Fibroblast of lung (primary cell): ENCODE results near the gene PGC. TPM values are rescaled to one million over a fixed set of nuclear protein-coding genes. Genes with fewer than 3 reads are reported as not detected.

Experiments
- DNase-seq, 2 donors: peaks; one replicate each; pipeline versions ENCODE4 v3.0.0 to v3.0.0-alpha.2; 2010; ENCODE audit warnings: low read depth in 2 of 2
- H2AFZ ChIP-seq: 2 replicates; pipeline ENCODE4 v1.5.1; 2012; ENCODE audit warnings: low read length, control low read depth, inconsistent platforms
- H3K27ac ChIP-seq: 2 replicates; pipeline ENCODE4 v1.5.1; 2011; ENCODE audit warnings: low read length, control low read depth; ENCODE audit not compliant: insufficient read depth
- H3K27me3 ChIP-seq: 2 replicates; pipeline ENCODE4 v1.5.1; 2011; ENCODE audit warnings: mild to moderate bottlenecking, low read length; ENCODE audit not compliant: control insufficient read depth, insufficient read depth
- H3K36me3 ChIP-seq: 2 replicates; pipeline ENCODE4 v1.5.1; 2011; ENCODE audit warnings: low read length; ENCODE audit not compliant: control insufficient read depth, insufficient read depth
- H3K4me1 ChIP-seq: 2 replicates; pipeline ENCODE4 v1.5.1; 2011; ENCODE audit warnings: low read length; ENCODE audit not compliant: control insufficient read depth, insufficient read depth; ENCODE audit errors: extremely low read depth
- H3K4me2 ChIP-seq: 2 replicates; pipeline ENCODE4 v1.5.1; 2011; ENCODE audit warnings: low read length, control low read depth; ENCODE audit not compliant: insufficient read depth; ENCODE audit errors: extremely low read depth
- H3K4me3 ChIP-seq, 4 experiments: fragments of 200-600 bp in 1 of 4; sonication (generic) in 1 of 4; replicated peaks in 1 of 4; 2 replicates each; pipeline ENCODE4 v1.5.1; 2011 to 2016; ENCODE audit warnings: low read length in 4 of 4, low read depth in 3 of 4, mild to moderate bottlenecking in 3 of 4, control low read depth in 2 of 4, inconsistent platforms in 1 of 4, mixed read lengths in 1 of 4; ENCODE audit not compliant: insufficient read depth in 1 of 4; ENCODE audit errors: control extremely low read depth in 1 of 4
- H3K79me2 ChIP-seq: 2 replicates; pipeline ENCODE4 v1.5.1; 2012; ENCODE audit warnings: mild to moderate bottlenecking, low read length, inconsistent platforms; ENCODE audit not compliant: control insufficient read depth, insufficient read depth
- H3K9ac ChIP-seq: 2 replicates; pipeline ENCODE4 v1.5.1; 2011; ENCODE audit warnings: mild to moderate bottlenecking, low read length, control low read depth; ENCODE audit not compliant: insufficient read depth
- H3K9me3 ChIP-seq: 2 replicates; pipeline ENCODE4 v1.5.1; 2012; ENCODE audit warnings: low read depth, low read length; ENCODE audit not compliant: control insufficient read depth, insufficient read depth
- H4K20me1 ChIP-seq: 2 replicates; pipeline ENCODE4 v1.5.1; 2011; ENCODE audit warnings: low read length; ENCODE audit not compliant: control insufficient read depth, insufficient read depth; ENCODE audit errors: extremely low read depth
- EZH2 ChIP-seq: IDR thresholded peaks from 2 replicates; pipeline ENCODE4 v1.5.1; 2012; ENCODE audit warnings: low read length, control low read depth, mild to moderate bottlenecking; ENCODE audit errors: missing control alignments
- polyA plus RNA-seq, 2 donors: library from polyadenylated mRNA; depleted of rRNA in 1 of 2; stranded (reverse) in 1 of 2; unstranded in 1 of 2; fragments of >200 nt; gene quantifications; 2 replicates each; pipeline ENCODE4 v1.2.1, GENCODE V29; 2011 to 2012; ENCODE audit warnings: missing spikeins in 1 of 2
- total RNA-seq: library from RNA; depleted of rRNA; stranded (reverse); fragments of >200 nt; gene quantifications from 2 replicates; pipeline ENCODE4 v1.2.1, GENCODE V29; 2014
- TF ChIP-seq, protein P1 (sequence below), 2 donors: IDR thresholded peaks in 1 of 2; conservative IDR thresholded peaks in 1 of 2; 1 replicate in 1 of 2; 2 replicates in 1 of 2; pipeline ENCODE4 v1.5.1; 2011 to 2012; ENCODE audit warnings: low read length in 2 of 2, control low read depth in 1 of 2, inconsistent platforms in 1 of 2, low read depth in 1 of 2, mild to moderate bottlenecking in 1 of 2

The PGC gene
- total and polyA plus RNA-seq, 2 donors (not counting 1 experiment from before 2014, with no cell fraction given) = not detected

DNA sequence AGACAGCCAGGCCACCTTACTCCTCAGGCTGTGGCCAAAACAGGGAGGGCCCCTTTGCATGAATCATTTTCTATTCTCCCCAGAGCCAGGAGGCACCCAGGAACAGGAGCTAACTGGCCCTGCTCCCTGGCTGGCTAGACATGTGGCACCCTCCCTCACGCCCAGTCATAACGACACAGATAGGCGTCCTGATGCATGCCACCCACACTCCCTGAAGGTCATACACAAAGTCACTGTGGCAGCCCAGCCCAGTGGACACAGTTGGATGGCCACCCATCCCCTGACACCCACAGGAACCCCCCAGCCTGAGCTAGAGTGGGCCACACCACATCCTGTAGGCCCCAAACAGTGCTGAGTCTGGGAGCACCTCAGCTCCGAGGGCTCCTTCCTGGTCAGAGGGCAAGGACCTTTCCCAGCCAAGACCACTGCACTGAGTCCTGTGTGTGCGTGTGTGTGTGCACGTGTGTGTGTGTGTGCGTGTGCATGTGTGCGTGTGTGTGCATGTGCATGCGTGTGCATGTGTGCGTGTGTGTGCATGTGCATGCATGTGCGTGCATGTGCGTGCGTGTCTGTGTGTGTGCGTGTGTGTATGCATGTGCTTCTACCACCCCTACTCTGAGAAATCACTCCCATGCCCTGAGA lies 33.4 kb downstream of the PGC start:
- Histone ChIP-seq H3K4me2 (no peak overlapping the region), H3K9ac (no peak overlapping the region)

DNA sequence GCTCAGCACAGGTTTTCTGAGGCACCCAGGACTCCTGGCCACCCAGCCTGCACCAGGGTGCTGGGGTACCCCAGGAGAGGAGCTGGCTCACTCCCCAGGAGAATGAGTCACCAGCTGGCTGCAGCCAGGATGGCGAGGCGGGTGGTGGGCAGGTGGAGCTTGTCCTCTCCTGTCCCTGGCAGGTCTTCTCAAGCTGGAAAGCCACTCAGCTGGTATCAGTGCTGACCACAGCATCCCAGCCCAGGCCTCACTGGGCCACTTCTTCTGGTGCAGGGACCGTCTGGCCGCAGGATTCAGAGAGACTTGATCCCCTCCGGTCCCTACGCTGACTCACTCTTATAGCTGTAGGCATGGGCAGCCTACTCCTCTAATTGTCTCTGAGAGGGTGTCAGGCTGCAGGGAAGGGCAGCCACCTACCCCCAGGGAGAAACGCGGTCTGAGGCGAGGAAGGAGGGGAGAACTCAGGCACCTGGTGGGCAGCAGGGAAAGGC lies 34.0 kb downstream of the PGC start:
- no peak overlapping the region for H2AFZ ChIP-seq
- no peaks in the 10 kb centered on the region for H3K9me3 ChIP-seq
- no peak overlapping the region for H3K4me2 ChIP-seq
- H3K9ac ChIP-seq = no peak overlapping the region
- peaks cover 2% of the 10 kb centered on the region for H3K4me1 ChIP-seq
- no peaks in the 10 kb centered on the region for H3K36me3 ChIP-seq
- peak; percentile 50 to 63 for DNase-seq
- no peak overlapping the region for H3K4me3 ChIP-seq
- H3K27ac ChIP-seq = no peak overlapping the region
- no peaks in the 10 kb centered on the region for H4K20me1 ChIP-seq
- no peak for TF ChIP-seq EZH2
- TF ChIP-seq, protein P1, sequence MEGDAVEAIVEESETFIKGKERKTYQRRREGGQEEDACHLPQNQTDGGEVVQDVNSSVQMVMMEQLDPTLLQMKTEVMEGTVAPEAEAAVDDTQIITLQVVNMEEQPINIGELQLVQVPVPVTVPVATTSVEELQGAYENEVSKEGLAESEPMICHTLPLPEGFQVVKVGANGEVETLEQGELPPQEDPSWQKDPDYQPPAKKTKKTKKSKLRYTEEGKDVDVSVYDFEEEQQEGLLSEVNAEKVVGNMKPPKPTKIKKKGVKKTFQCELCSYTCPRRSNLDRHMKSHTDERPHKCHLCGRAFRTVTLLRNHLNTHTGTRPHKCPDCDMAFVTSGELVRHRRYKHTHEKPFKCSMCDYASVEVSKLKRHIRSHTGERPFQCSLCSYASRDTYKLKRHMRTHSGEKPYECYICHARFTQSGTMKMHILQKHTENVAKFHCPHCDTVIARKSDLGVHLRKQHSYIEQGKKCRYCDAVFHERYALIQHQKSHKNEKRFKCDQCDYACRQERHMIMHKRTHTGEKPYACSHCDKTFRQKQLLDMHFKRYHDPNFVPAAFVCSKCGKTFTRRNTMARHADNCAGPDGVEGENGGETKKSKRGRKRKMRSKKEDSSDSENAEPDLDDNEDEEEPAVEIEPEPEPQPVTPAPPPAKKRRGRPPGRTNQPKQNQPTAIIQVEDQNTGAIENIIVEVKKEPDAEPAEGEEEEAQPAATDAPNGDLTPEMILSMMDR (conservative IDR thresholded peaks at IDR 0.05 in 1 of 2, IDR thresholded peaks at IDR 0.05 in 1 of 2; ENCODE audit: low read depth in 1 of 2, low read length in 2 of 2) = no peak
- H3K27me3 ChIP-seq = no peaks in the 10 kb centered on the region
- no peaks in the 10 kb centered on the region for H3K79me2 ChIP-seq

More for the DNA sequence above, 33.4 kb downstream of the PGC start:
- no peaks in the 10 kb centered on the region for H3K36me3 ChIP-seq
- peaks cover 2% of the 10 kb centered on the region for H3K4me1 ChIP-seq
- TF ChIP-seq, protein P1 (conservative IDR thresholded peaks at IDR 0.05 in 1 of 2, IDR thresholded peaks at IDR 0.05 in 1 of 2; ENCODE audit: low read depth in 1 of 2, low read length in 2 of 2) = no peak
- TF ChIP-seq EZH2 = no peak
- no peaks in the 10 kb centered on the region for H3K9me3 ChIP-seq
- H3K27me3 ChIP-seq = no peaks in the 10 kb centered on the region
- H4K20me1 ChIP-seq = no peaks in the 10 kb centered on the region
- no peak overlapping the region for H3K4me3 ChIP-seq
- DNase-seq = peak in 1 of 2 donors; percentile 53
- H2AFZ ChIP-seq = no peak overlapping the region
- no peaks in the 10 kb centered on the region for H3K79me2 ChIP-seq
- H3K27ac ChIP-seq = no peak overlapping the region

DNA sequence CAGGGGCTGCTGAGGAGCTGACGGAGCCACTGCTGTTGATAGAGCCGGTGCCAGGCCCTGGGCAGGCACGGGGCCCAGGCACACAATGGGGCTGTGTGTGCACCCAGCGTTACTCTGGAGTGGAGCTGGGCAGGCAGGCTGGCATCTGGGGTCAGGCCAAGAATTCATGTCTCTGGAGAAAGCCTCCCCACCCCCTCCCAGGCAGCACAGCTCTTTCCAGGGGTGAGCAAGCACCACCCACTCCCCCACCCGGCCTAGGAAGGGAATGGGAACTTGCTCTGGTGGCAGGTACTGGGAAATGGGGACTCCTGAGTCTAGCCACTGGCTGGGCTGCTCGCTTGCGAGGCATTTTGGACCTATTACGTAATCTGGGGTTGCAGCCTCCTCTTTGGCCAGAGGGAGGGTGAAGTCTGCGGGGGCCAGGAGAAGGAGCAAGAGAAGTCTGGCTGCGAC lies 34.5 kb downstream of the PGC start:
- H2AFZ ChIP-seq = no peak overlapping the region
- H3K9me3 ChIP-seq = no peaks in the 10 kb centered on the region
- no peak overlapping the region for H3K27ac ChIP-seq
- no peak overlapping the region for H3K9ac ChIP-seq
- peaks cover 3% of the 10 kb centered on the region for H3K27me3 ChIP-seq
- H3K36me3 ChIP-seq = no peaks in the 10 kb centered on the region
- DNase-seq = peak; percentile 47 to 51
- no peak for TF ChIP-seq EZH2
- TF ChIP-seq, protein P1 (conservative IDR thresholded peaks at IDR 0.05 in 1 of 2, IDR thresholded peaks at IDR 0.05 in 1 of 2; ENCODE audit: low read depth in 1 of 2, low read length in 2 of 2) = no peak
- no peaks in the 10 kb centered on the region for H4K20me1 ChIP-seq
- peaks cover 2% of the 10 kb centered on the region for H3K4me1 ChIP-seq
- H3K79me2 ChIP-seq = no peaks in the 10 kb centered on the region
- no peak overlapping the region for H3K4me2 ChIP-seq
- H3K4me3 ChIP-seq = no peak overlapping the region
